OCI-M1 (cell line): ENCODE results near the gene NUMA1.

ENCODE experiments used
- DNase-seq: peaks from one replicate; lab custom pipeline; 2025; lab: John Stamatoyannopoulos, UW

The NUMA1 gene

DNA sequence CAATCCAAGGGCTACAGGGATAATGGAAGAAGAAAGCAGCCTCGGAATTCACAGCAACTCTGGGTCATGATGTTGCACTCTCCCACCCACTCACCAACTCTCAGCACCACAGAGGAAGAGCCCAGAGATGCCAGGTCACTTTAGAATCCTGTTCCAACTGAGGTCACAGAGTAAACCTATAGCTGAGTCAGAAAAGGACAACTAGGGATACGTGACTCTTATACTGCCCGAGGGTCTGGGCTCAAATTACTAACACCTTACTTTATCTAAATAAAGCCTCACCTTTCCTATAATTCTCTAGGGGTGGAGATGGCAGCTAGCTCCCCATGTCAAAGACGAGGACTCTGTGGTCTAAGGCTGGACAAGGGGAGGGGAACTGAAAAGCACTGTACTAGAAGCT lies 57.0 kb downstream of the NUMA1 start:
- no peak for DNase-seq

DNA sequence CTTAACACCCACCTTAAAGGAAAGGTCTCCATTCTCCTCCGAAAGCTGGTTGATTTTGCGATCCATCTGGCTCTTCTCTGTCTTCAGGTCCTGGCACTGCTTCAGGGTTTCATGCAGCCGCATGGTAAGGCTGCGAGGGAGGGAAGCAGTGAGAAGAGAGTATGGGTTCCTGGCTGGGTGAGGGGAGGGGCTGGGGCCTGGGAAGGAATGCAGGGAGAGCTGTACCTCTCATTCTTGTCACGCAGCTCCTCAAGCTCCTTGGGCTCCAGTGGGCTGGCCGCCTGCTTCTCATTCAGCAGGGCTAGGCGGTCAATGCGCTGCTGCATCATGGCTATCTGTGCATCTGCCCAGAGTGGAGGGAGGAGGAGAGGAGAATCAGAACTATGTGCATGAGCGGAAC lies 62.2 kb downstream of the NUMA1 start:
- no peak for DNase-seq

DNA sequence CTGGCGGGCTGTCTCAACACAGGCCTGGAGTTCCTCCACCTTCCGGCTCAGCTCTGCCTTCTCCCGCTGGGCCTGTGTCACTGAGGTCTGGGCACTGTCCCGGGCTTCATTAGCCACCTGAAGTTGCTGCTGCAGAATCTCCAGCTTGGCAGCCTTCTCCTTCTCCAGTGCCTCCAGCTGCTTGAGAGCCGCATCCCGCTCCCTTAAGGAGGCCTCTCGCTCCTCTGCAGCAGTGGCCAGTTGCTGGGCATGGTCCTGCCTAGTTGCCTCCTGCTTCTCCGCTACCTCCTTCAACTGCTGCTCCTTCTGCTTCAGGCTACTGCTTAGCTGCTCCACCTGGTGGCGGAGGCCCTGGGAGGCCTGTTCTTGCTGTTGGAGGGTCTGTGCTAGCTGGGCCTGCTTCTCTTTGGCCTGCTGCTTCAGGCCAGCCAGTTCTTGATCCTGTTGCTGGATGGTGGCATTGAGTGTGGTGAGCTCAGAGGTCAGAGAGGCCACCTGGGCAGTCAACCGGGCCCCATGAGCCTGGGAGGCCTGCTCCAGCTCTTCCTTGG lies 64.8 kb downstream of the NUMA1 start:
- peak; percentile 56 for DNase-seq

DNA sequence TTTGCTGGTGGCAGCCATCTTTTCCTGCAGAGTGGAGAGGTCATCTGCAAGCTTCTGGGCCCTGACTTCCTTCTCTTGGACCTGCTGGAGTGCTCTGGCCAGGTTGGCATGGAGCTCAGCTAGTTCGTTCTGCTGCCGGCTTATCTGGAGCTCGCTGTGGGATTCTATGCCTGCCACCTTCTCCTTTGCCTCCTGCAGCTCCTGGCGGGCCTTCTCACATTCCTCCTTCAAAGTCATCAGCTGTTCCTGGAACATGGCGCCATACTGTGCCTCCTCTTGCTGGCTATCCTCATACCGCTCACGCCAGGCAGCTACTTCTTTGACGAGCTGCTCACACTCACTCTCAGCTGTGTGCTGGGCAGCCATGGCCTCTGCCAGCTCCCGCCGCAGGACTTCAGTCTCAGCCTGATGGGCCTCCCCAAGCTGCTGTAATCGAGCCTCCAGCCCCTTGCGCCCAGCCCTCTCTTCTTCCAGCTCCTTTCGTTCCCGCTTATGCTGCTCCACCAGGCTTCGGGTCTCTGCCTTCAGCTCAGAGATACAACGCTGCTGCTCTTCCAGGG lies 65.5 kb downstream of the NUMA1 start:
- DNase-seq, result no peak

DNA sequence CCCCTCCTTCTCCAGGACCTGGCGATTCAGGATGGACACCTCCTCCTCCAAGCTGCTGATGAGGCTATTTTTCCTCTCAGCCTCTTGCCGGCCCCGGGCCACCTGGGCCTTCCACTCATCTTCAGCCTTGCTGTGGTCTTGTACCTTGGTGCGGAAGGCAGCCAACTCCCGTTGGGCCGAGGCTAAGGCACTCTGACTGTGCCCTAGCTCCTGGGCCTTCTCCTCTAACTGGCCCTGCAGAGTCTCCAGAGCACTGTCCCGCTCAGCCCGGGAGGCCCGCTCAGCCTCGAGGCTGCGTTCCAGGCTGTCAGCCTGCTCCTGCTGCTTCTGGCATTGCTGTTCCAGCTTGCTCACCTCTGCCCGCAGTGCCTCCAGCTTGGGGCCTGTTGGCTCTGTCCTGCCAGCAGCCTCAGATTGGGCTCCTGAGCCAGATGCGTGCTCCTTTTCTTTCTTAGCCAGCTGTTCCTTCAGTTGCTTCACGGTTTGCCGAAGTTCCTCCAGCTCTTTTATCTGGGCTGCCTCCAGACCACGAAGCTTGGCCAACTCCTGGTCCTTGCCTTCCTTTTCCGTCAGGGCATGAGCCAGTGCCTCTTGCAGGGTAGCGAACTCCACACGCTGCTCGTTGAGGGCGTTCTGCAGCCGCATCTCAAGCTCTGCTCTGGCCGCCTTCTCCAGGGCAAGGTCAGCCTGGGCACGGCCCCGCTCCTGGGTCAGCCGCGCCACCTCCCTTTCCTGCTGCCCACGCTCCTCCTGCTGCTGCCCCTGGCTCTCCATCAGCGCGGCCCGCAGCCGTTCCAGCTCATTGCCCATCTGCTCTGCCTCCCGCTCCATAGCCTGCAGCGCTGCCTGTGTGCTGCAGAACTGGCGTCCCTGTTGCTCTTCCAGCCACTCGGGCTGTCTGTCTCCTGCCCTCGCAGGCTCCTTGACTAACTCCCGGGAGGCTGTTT lies 66.3 kb downstream of the NUMA1 start:
- DNase-seq, result no peak

DNA sequence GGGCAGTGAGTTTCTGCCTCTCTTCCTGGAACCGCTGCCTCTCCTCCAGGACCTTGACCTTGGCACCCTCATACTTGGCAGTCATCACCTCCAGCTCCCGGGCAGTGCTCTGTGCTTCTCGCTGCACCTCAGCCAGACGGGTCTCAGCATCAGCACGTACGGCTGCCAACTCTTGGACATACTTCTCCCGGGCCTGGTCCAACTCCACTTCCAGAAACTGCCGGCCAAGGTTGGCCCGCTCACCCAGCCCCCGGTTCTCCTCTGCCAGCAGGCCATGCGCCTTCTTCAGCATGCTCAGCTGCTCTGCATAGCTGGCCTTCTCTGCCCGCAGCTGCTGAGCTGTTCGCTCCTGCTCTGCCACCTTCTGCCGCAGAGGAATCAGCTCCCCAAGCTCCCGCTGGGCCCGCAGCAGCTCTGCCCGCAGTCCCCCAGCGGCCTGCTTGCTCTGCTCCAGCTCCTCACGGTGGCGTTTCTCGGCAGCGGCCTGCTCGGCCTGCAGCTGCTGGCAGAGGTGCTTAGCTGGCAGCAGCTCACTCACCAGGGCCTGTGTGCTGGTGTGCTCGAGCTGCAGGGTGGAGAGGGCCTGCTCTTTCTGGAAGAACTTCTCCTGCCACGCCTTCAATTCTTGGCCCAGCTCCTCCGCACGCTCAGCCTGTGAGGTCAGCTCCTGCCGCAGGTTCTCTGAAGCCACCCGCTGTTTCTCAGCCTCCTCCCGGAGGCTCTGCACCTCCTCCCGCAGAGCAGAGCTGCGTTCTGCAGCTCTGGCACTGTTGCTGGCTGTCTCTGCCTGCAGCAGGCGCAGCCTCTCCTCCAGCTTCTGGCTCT lies 67.2 kb downstream of the NUMA1 start:
- no peak for DNase-seq

DNA sequence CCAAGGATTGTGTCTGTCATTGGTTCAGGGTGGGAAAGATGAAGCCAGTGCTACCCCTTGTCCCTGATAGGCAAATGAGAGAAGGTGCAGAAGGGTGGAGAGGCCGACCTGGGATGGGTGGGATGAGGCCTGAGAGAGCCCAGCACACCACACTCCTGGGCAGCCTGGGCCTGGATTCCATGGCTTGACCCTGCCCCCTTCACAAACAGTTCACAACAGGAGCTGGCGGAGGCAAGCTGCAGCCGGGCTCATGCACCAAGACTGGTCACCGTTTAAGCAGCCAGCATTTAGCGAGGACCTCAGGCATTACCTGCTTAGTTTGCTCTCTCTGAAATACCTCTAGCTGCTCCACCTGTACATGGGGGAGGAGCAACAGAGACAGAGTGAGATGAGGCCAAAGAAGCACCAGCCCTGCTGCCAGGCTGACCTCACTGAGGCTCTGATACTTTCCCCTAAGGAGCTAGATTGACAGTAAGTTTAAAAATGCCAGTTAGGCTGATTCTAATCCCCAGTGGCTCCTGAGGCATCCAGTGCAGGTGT lies 68.2 kb downstream of the NUMA1 start:
- DNase-seq, result no peak

DNA sequence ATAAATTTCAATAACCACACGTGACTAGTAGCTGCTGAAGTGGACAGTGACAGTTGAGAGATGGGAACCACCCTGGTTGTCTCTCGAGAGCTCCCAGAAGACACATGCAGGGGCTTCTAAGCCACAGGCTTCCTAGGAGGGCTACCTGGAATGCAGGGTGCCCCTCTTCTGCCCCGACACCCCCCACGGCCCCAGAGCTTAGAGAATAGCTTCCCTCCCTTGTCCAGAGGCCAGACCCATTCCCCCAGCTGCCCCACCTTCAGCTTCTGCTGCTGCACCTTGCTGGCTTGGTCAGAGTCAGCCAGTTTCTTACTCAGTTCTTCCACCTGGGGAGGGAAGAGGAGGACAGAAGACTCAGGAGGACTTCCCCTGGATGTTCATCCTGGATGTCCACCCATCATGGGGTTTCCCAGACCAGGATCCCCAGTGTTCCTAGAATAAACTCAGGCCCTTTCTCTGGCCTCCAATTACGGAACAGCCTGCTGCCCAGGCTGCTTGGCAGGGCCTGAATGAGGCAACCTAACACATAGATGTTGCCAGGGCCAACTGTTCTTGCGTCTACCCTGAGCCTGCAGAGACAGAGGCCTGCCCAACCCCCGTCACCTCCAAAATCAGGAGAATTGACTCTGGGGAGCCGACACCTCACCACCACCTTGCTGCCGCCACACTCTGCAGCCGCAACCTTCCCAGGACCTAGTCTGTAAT lies 69.7 kb downstream of the NUMA1 start:
- DNase-seq, result no peak

DNA sequence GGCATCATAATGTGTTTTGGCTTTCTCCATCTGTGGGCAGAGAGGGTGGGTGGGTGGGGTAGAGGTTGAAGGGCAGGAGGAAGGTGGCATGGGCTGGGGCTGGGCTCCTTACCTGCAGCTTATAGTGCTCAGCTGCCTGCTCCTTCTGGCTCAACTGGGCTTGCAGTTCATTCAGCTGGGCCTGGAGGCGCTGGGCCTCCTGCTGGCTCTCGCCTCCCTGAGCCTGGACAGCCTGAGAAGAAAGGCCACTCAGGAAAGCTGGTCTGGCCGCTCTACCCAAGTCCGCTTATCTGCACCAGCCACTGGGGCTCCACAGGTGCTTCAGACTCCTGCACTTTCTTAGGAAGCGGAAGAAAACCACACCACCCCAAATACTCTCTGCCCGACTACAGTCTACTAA lies 71.2 kb downstream of the NUMA1 start:
- DNase-seq, result no peak

DNA sequence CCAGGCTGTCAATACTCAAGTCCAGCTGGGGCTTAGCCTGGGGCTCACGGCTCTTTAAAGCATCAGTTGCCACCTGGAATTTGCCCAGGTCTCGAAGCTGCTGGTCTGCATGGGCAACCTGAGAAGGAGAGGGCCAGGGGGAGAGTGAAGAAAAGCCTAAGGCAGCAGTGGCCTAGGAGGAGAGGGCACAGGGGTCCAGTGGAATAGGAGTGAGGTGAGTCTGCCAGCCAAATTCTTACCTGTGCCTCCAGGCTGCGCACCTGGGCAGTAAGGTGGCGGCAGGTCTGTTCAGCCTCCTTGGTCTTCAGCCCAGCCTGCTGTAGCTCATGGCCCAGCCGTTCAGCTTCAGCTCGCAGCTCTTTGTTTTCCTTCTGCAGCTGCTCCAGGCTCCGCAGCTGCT lies 71.6 kb downstream of the NUMA1 start:
- no peak for DNase-seq

DNA sequence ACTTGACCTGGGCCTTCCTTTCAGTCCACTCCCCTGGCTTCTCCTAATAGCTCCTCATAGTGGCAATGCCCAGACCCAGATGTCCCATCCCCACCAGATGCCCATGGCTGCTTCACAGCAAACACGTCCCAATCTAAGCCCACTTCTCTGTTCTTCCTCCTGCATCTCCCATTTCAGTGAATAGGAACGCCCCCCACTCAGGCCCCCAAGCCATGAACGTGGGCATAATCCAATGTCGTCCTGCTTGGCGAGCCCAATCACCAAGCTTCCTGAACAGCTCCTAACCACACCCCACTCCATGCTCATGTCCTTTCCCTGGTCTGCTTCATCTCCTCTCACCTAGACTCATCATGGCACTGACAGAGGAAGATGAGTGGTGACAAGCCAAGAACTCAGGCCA lies 72.8 kb downstream of the NUMA1 start:
- no peak for DNase-seq

DNA sequence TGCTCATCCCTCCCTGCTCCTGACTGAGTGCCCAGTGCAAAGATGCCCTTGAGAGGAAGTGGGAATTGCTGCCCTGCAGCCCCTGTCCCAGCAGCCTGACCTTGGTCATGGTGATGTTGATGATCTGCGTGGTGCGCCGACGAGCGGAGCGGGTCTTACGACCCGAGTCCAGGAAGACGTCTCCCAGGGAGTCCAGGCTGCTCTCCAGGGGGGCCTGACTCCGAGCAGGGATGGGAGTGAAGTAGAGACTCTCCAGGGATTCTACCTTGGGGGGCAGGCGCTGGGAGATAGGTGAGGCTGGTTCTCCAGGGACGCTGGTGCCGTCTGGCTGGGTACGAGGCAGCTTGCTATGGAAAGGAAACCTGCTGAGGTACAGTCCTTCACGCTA lies 73.3 kb downstream of the NUMA1 start:
- DNase-seq, result no peak

DNA sequence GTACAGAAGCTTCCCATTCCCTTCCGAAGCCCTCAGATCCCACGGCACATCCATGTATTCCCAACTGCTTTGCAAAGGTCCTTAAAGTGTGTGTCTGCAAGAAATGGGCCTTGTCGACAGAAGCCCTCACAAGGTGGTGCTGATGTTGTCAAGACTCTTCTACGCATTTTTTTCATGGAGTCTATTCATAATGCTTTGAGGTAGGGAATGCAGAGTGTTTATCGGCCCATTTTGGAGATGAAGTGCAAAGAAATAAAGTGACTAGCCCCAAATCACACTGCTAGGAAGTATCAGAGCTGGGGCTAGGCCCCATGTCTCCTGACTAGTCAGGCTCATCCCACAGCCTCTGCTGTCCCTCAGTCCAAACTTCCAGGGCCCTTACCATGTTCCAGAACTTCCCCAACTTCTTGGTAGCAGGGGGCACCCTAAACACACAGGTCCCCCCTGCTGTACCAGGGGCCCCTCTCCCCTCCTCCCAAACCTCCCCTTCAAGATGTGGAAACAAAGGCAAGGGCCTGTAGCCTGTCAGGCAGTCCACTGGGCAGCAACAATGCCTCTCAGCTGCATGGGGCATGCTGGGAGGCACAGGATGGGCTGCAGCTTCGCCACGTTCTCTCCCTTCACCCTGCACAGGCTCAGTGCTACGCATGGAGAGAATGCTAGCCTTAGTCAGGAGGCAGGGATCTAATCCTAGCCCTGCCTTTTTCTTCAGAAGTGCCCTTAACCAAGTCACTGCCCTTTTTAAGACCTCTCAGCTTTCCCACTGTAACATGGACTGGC lies 73.8 kb downstream of the NUMA1 start:
- DNase-seq, result no peak

DNA sequence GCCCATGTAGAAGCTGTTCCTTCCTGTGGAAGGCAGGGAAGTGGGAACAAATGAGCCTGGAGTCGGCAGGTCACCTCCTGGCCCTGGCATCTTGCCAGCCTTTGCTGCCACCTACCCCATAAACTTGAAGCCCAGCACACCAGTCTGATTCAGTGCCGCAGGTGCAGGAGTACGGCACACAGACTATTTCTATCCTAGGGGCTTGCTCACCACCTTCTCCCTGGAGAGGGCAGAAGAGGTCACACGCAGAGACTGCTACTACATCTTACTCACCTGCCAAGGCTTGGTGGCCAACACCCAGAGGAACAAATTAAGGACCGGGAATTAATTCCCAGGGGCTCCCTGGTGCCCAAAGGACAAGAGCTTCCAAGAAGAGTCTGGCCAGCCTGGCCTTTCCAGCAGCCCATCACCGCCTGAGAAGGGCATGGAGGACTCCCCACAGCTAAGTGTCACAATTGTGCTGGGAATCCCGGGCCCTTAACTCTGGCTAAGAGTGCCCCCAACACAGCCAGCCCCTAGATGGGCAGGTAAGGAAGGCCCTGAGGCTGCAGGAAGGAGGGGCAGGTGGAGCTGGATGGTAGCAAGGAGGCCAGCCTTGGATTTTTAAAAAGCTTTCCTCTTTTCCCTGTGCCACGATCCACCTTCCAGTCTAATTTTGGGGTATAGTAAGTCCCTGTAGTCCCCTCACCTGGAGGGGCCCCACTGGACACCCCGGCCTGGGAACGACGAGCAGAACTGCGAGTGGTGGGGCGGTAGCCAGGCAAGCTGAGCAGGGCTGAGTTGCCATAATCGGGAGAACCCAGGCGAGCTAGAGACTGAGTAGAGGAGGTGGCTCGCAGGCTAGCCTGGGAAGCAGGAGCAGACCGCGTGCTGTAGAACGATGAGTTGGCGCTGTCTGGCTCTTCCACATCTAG lies 74.7 kb downstream of the NUMA1 start:
- no peak for DNase-seq

DNA sequence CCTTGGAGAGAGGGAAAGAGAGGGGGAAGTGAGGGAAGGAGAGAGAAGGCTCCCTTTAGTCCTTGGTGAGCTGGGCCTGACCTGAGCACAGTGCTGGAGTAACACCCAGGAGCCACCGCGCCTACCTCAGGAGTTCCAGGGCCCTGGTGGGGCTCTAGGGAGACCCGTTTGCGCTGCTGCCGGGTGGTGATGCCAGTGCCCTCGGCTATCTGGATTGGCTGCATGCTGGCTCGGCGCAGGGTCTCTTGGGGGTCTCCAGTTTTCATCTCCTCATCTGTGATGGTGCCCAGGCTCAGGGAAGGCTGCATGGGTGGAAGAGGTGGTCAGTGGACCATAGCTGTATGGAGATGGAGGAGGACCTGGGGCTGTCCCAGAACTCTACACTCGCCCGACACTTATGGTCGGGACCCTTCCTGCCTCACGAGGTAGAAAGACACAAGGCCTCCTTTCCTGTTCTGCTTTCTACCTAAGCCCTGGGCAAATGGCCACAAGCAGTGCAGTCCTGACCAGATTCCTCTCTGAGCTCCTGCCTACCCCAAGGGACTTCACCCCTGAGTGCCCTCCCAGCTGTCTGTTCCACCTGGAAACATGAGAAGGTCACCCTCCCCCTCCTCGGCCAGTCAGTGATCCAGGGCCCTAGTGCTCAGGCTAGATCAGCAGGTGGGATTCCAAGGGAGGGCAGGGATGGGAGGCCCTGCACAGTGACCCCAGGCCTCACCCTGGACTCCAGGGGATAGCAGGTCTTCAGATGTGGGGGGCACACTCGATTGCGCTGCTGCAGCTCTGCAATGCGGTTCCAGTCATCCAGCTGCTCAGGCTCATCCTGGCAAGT lies 75.6 kb downstream of the NUMA1 start:
- no peak for DNase-seq

DNA sequence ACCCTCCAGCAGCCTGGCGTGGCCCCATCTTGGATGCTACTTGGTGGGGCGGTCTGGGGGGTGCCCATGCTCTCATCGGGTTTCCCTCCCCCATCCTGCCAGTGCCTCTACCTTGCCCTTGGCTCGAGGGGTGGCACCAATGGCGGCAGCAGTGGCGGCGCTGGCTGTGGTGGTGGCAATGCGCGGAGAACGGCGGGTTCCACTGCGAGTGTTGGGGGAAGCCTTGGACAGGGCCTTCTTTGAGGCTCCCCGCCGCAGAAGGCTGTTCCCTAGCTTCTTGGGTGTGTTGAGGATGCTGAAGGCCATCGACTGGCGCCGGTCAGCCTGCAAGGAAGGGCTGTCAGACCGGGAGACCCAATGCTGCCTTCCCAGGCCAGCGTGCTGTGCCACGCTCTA lies 76.6 kb downstream of the NUMA1 start:
- DNase-seq, result no peak

DNA sequence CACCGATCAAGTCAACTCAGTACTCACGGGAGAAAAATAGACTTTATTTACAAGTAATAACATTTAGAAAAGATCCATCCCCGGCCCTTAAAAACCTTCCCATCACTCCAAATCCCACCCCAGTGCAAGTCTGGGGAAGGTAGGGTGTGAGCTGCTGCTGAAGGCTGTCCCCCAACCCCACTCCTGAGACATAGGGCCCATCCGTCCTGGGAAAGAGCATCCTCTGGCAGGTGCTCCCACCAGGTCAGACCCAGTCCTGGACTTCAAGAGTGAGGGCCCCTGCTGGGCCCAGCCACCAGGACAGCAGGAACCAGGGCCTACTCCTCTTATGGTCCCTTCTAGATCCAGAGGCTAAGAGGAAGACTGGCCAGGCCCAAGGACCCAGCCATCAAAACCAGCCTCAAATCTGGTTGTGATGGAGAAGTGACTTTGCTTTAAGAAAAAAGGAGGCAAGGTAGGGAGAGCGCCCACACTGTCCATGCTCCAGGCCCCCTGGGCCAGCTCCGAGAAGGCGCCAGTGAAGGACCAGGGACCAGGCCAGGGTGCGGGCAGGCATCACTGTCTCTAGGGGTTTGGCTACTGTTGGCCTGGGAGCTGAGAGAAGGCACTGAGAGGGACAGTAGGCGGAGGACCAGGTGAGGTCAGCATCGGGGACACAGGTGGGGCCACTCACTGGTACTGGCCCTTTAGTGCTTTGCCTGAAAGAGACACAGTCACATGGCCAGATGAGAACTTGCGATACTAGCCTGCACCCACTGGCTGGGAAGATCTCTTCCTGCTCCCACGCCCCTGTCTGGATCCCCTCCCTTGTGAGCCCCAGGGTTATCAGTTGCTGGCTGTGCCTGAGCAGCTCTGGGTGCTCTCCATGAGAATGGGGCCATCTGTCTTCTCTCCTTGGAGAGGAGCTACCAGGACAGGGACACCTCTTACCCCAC lies 77.2 kb downstream of the NUMA1 start:
- DNase-seq, result peak; percentile 57
